ENCODE measurements around the gene ASAP2. TPM values are rescaled to one million over a fixed set of nuclear protein-coding genes. Genes with fewer than 3 reads are reported as not detected.

The ASAP2 gene
- total RNA-seq, 1 experiment from 2014 or later: 12.6 TPM

- Histone ChIP-seq H3K79me2 (ENCODE audit: insufficient read depth, low read length) (peaks cover 5% of the 10 kb centered on the region; the same call in 1 of the 2 replicates), H3K18ac (ENCODE audit: insufficient read length, low read depth, low read length) (no peak overlapping the region), H3K14ac (ENCODE audit: insufficient read depth, low read length) (no peak overlapping the region; the same call in 1 of the 2 replicates), H3T11ph (ENCODE audit: low read length) (no peak overlapping the region), H4K91ac (ENCODE audit: insufficient read length, low read depth, low read length) (no peak overlapping the region), H3K27ac (ENCODE audit: insufficient read length, low read depth, low read length) (no peak overlapping the region), H3K23me2 (ENCODE audit: insufficient read length, low read depth, low read length, poor library complexity, severe bottlenecking) (no peaks in the 10 kb centered on the region), H3K79me1 (ENCODE audit: insufficient read depth, low read depth, low read length, poor library complexity, severe bottlenecking) (no peaks in the 10 kb centered on the region), H2BK12ac (ENCODE audit: insufficient read length, low read depth, low read length) (no peak overlapping the region), H2AFZ (ENCODE audit: low read length) (no peak overlapping the region), H3K4ac (ENCODE audit: low read depth, low read length) (no peak overlapping the region), H3K23ac (ENCODE audit: insufficient read length, low read depth, low read length) (no peak overlapping the region), H4K5ac (ENCODE audit: insufficient read length, low read depth, low read length) (no peak overlapping the region), H3K4me2 (ENCODE audit: insufficient read depth, insufficient read length, low read length) (no peak overlapping the region), H3K4me1 (ENCODE audit: insufficient read depth, low read length) (no peaks in the 10 kb centered on the region; the same call in 1 of the 2 replicates), H4K20me1 (ENCODE audit: control insufficient read depth, insufficient read depth, insufficient read length) (no peaks in the 10 kb centered on the region), H3K27me3 (ENCODE audit: insufficient read depth, low read length) (no peaks in the 10 kb centered on the region), H4K8ac (replicated peaks; ENCODE audit: insufficient read length, low read depth, low read length) (no peak overlapping the region), H2BK15ac (ENCODE audit: low read depth, low read length) (no peak overlapping the region), H2BK5ac (ENCODE audit: insufficient read length, low read length) (no peak overlapping the region), H3K9me3 (ENCODE audit: control insufficient read depth, low read depth, low read length) (no peaks in the 10 kb centered on the region), H2AK5ac (ENCODE audit: insufficient read length, low read length) (no peak overlapping the region), H3K9ac (ENCODE audit: extremely low read depth, insufficient read length, low read length) (no peak overlapping the region), H3K56ac (ENCODE audit: insufficient read length, low read depth, low read length) (no peak overlapping the region), H2BK120ac (ENCODE audit: low read depth, low read length, poor library complexity, severe bottlenecking) (no peak overlapping the region), H2BK20ac (ENCODE audit: low read depth, low read length, poor library complexity, severe bottlenecking) (no peak overlapping the region)
- Mint-ChIP-seq H3K4me3 (no peak overlapping the region), H3K27ac (peak overlapping the region in 1 of 3 experiments; percentile 8; a peak in 1 of 7 replicates), H3K36me3 (ENCODE audit: insufficient read depth in 1 of 3, low read depth in 3 of 3) (no peaks in the 10 kb centered on the region), H3K9me3 (no peaks in the 10 kb centered on the region), H3K4me1 (peaks cover 39 to 47% of the 10 kb centered on the region in 2 experiments), H3K27me3 (ENCODE audit: low read depth) (no peaks in the 10 kb centered on the region)
- no peak for TF ChIP-seq CTCF (conservative IDR thresholded peaks at IDR 0.05)
- no CpG with 5 or more reads among the region's 6 CpGs for WGBS (ENCODE audit: extremely low coverage, insufficient read length, low lambda C conversion rate)
- no peak for DNase-seq
Measured at GRCh38 chr2:9229470-9229820, 22.8 kb downstream of the ASAP2 start.

All from H9 (cell line).